Measurements from ENCODE around the gene MYOM3. TPM values are rescaled to one million over a fixed set of nuclear protein-coding genes. Genes with fewer than 3 reads are reported as not detected.

MYOM3 gene
- total and polyA plus RNA-seq, 4 experiments from 2014 or later = not detected

DNA sequence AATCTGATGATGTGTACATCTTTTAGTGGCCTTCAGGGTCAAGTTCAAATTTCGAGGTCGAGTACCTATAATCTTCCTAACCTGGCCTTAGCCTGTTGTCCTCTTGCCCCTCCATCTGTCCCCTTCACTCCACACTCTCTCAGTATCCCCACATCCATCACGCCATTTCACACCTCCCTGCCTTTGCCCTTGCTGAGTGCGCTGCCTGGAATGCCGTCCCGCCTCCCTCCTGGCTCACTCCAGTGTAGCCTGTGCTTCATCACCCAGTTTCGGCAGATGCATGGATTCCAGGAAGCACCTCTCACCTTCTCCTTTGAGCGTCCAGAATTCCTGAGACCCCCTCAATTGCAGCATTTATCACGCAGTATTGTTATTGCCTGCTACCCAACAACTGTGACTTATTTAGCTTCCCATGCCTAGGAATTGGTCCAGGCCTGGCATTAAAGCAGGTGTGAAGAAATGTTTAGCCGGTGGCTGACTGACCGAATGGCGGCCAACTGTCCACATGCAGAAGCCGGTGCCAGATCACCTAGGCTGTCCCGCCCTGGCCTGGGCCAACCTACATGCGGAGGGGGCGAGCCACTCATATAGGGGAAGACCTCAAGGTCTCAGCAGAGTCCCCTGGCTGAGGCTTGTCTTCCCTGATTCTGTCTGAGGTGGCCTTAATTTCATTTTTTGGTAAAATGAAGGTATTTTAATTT is 34.5 kb downstream of the MYOM3 start:
- intact Hi-C loops (cut with micrococcal nuclease) = no loop called here
- Histone ChIP-seq H3K4me3 (ENCODE audit: low read length in 2 of 2) (no peak overlapping the region), H3K27me3 (ENCODE audit: insufficient read depth, low read length) (no peaks in the 10 kb centered on the region), H3K9me3 (ENCODE audit: control insufficient read depth in 1 of 2, low read length in 2 of 2) (no peaks in the 10 kb centered on the region), H3K4me1 (ENCODE audit: insufficient read depth, low read length) (no peaks in the 10 kb centered on the region), H3K36me3 (ENCODE audit: insufficient read depth, low read length) (no peaks in the 10 kb centered on the region), H3K27ac (ENCODE audit: low read depth, low read length) (no peak overlapping the region)
- H3K4me1 Mint-ChIP-seq = no peaks in the 10 kb centered on the region
- CTCF ChIA-PET (ENCODE audit: partially characterized antibody) = no interaction called here
- no peak overlapping the region for H3K4me3 Mint-ChIP-seq
- H3K36me3 Mint-ChIP-seq = no peaks in the 10 kb centered on the region
- no peak overlapping the region for H3K27ac Mint-ChIP-seq
- POLR2A ChIA-PET (ENCODE audit: partially characterized antibody) = no interaction called here
- H3K27me3 Mint-ChIP-seq = peaks cover 0 to 4% of the 10 kb centered on the region in 2 donors
- DNase-seq = no peak
- no peaks in the 10 kb centered on the region for H3K9me3 Mint-ChIP-seq

DNA sequence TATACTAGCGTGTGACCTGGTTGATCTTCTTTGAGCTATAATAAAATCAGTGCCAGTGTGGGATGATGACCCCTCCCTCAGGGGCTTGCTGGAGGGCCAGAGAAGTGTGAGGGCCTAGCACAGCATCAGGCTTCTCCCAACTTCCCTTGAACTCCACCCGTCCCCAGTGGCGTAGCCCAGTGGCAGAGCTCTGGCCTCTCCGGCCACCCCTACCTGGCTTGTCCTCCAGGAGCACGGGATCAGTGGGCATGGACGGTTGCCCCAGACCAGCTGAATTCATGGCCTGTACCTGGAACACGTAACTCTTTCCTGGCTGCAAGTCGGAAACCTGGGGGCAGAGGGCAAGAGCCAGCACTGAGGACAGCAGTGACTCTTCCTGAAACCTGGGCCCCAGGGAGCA is 36.0 kb downstream of the MYOM3 start:
- ChIA-PET POLR2A (ENCODE audit: partially characterized antibody) (no interaction called here), CTCF (ENCODE audit: partially characterized antibody) (no interaction called here)
- H3K9me3 Mint-ChIP-seq = no peaks in the 10 kb centered on the region
- peaks cover 0 to 1% (median under 1%) of the 10 kb centered on the region in 4 donors for H3K4me1 Mint-ChIP-seq
- no peak overlapping the region for H3K4me3 ChIP-seq (ENCODE audit: low read length in 2 of 2)
- H3K4me3 Mint-ChIP-seq = no peak overlapping the region
- no peaks in the 10 kb centered on the region for H3K9me3 ChIP-seq (ENCODE audit: control insufficient read depth in 1 of 2, low read length in 2 of 2)
- intact Hi-C loops (cut with micrococcal nuclease) = no loop called here
- H3K27me3 ChIP-seq (ENCODE audit: insufficient read depth, low read length) = no peaks in the 10 kb centered on the region
- H3K27me3 Mint-ChIP-seq = peaks cover under 1 to 4% of the 10 kb centered on the region in 2 donors
- DNase-seq = no peak
- no peak overlapping the region for H3K27ac ChIP-seq (ENCODE audit: low read depth, low read length)
- no peaks in the 10 kb centered on the region for H3K4me1 ChIP-seq (ENCODE audit: insufficient read depth, low read length)
- H3K36me3 Mint-ChIP-seq = no peaks in the 10 kb centered on the region
- H3K27ac Mint-ChIP-seq = no peak overlapping the region
- no peaks in the 10 kb centered on the region for H3K36me3 ChIP-seq (ENCODE audit: insufficient read depth, low read length)

DNA sequence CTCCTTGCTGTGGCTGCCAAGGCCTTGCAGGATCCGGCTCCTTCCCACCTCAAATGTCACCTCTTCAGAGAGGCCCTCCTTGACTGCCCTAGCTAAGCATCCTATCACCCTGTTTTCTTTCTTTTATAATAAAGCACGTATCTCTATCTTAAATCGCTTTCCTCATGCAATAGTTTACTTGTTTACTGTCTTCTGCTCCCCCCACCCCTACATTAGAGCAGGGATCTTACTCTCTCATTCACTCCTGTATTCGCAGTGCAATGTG is 36.4 kb downstream of the MYOM3 start:
- Mint-ChIP-seq H3K27me3 (peaks cover 3 to 4% of the 10 kb centered on the region in 2 donors), H3K9me3 (no peaks in the 10 kb centered on the region), H3K4me1 (peaks cover 0 to 5% (median 3%) of the 10 kb centered on the region in 4 donors), H3K4me3 (no peak overlapping the region), H3K27ac (no peak overlapping the region), H3K36me3 (no peaks in the 10 kb centered on the region)
- no peak for DNase-seq
- H3K4me1 ChIP-seq (ENCODE audit: insufficient read depth, low read length) = no peaks in the 10 kb centered on the region
- intact Hi-C loops (cut with micrococcal nuclease) = no loop called here
- H3K27ac ChIP-seq (ENCODE audit: low read depth, low read length) = no peak overlapping the region
- CTCF ChIA-PET (ENCODE audit: partially characterized antibody) = no interaction called here
- no peak overlapping the region for H3K4me3 ChIP-seq (ENCODE audit: low read length in 2 of 2)
- POLR2A ChIA-PET (ENCODE audit: partially characterized antibody) = no interaction called here
- no peaks in the 10 kb centered on the region for H3K36me3 ChIP-seq (ENCODE audit: insufficient read depth, low read length)
- no peaks in the 10 kb centered on the region for H3K27me3 ChIP-seq (ENCODE audit: insufficient read depth, low read length)
- H3K9me3 ChIP-seq (ENCODE audit: control insufficient read depth in 1 of 2, low read length in 2 of 2) = no peaks in the 10 kb centered on the region

DNA sequence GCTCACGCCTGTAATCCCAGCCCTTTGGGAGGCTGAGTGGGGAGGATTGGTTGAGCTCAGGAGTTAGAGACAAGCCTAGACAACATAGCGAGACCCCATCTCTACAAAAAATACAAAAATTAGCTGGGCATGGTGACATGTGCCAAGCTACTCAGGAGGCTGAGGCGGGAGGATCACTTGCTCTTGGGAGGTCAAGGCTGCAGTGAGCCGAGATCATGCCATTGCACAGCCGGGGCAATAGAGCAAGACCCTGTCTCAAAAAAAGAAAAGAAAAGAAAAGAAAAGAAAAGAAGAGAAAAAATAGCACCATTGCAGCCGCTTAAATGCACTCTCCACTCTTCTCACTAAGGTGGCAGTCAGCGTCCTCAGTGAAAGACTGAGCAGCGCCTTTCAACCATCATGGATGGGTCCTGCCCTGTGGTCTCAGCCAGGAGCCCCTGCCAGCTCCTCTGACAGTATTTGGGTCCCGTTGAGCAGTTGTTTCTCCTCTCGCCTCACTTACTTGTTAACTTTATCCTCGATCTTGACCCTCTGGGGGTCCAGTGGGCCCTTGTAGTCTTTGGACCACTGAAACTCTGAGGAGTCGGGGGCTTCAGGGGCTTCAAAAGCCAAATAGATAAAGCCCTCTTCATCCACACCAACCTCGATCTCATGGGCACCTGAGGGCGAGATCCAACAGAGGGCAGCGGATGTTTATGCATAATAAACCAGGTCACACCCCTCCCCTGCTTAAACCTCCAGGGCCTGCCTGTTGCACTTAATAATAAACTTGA is 36.9 kb downstream of the MYOM3 start:
- no peak for DNase-seq
- intact Hi-C loops (cut with micrococcal nuclease) = no loop called here
- peaks cover 0 to 5% (median 3%) of the 10 kb centered on the region in 4 donors for H3K4me1 Mint-ChIP-seq
- peaks cover 1 to 3% of the 10 kb centered on the region in 2 donors for H3K27me3 Mint-ChIP-seq
- H3K9me3 Mint-ChIP-seq = no peaks in the 10 kb centered on the region
- H3K4me1 ChIP-seq (ENCODE audit: insufficient read depth, low read length) = no peaks in the 10 kb centered on the region
- H3K9me3 ChIP-seq (ENCODE audit: control insufficient read depth in 1 of 2, low read length in 2 of 2) = no peaks in the 10 kb centered on the region
- ChIA-PET POLR2A (ENCODE audit: partially characterized antibody) (no interaction called here), CTCF (ENCODE audit: partially characterized antibody) (no interaction called here)
- no peak overlapping the region for H3K27ac Mint-ChIP-seq
- H3K36me3 ChIP-seq (ENCODE audit: insufficient read depth, low read length) = no peaks in the 10 kb centered on the region
- no peak overlapping the region for H3K4me3 Mint-ChIP-seq
- H3K4me3 ChIP-seq (ENCODE audit: low read length in 2 of 2) = no peak overlapping the region
- no peak overlapping the region for H3K27ac ChIP-seq (ENCODE audit: low read depth, low read length)
- H3K27me3 ChIP-seq (ENCODE audit: insufficient read depth, low read length) = no peaks in the 10 kb centered on the region
- no peaks in the 10 kb centered on the region for H3K36me3 Mint-ChIP-seq

DNA sequence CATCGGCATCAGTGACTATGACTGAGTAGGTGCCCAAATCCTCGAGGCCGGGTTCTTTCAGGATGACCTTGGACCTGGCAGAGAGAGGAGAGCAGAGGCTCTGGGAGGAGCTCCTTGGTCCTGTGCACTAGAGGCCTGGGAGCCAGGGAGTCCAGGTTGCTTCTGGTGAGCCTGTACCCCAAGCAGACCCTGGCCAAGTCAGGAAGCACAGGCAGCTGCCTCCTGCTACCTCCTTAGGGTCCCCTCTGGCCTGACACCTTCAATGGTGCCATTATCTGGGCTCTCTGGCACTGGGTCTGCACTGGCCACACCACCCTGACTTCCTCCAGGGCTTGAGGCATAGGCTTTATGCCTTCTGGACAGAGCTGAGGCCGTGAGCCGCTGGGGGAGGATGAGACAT is 37.7 kb downstream of the MYOM3 start:
- Mint-ChIP-seq H3K4me1 (peaks cover 0 to 5% (median 3%) of the 10 kb centered on the region in 4 donors), H3K36me3 (no peaks in the 10 kb centered on the region), H3K4me3 (no peak overlapping the region), H3K27me3 (peaks cover 1 to 3% of the 10 kb centered on the region in 2 donors), H3K9me3 (no peaks in the 10 kb centered on the region), H3K27ac (no peak overlapping the region)
- Histone ChIP-seq H3K4me3 (ENCODE audit: low read length in 2 of 2) (no peak overlapping the region), H3K36me3 (ENCODE audit: insufficient read depth, low read length) (no peaks in the 10 kb centered on the region), H3K4me1 (ENCODE audit: insufficient read depth, low read length) (no peaks in the 10 kb centered on the region), H3K27me3 (ENCODE audit: insufficient read depth, low read length) (no peaks in the 10 kb centered on the region), H3K27ac (ENCODE audit: low read depth, low read length) (no peak overlapping the region), H3K9me3 (ENCODE audit: control insufficient read depth in 1 of 2, low read length in 2 of 2) (no peaks in the 10 kb centered on the region)
- ChIA-PET POLR2A (ENCODE audit: partially characterized antibody) (no interaction called here), CTCF (ENCODE audit: partially characterized antibody) (no interaction called here)
- intact Hi-C loops (cut with micrococcal nuclease) = no loop called here
- no peak for DNase-seq

DNA sequence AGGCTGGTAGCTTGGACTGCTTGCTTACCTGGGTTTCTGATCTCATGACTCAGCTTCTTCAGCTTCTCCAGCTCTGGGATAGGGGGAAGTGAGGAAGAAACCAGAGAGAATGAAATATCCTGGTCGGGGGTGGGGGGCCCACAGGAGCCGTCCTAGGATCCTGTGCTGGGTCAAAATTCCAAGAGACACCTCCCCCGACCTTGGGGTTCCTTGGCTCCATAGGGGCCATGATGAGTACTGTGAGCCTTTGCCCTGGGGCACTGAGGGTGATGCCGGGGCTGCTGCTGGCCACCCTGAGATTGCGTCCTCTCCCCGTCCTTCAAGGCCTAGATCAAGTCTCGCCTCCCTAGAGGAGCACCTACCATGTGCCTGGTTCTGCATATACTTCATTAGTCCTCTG is 40.0 kb downstream of the MYOM3 start:
- Mint-ChIP-seq H3K27me3 (peaks cover 1 to 5% of the 10 kb centered on the region in 2 donors), H3K36me3 (no peaks in the 10 kb centered on the region), H3K4me1 (peaks cover 0 to 5% (median 4%) of the 10 kb centered on the region in 4 donors), H3K4me3 (peak overlapping the region in 1 of 8 donors; percentile 15), H3K27ac (no peak overlapping the region), H3K9me3 (no peaks in the 10 kb centered on the region)
- POLR2A ChIA-PET (ENCODE audit: partially characterized antibody) = no interaction called here
- DNase-seq = no peak
- Histone ChIP-seq H3K27ac (ENCODE audit: low read depth, low read length) (no peak overlapping the region), H3K9me3 (ENCODE audit: control insufficient read depth in 1 of 2, low read length in 2 of 2) (no peaks in the 10 kb centered on the region), H3K4me1 (ENCODE audit: insufficient read depth, low read length) (no peaks in the 10 kb centered on the region), H3K4me3 (ENCODE audit: low read length in 2 of 2) (no peak overlapping the region), H3K36me3 (ENCODE audit: insufficient read depth, low read length) (no peaks in the 10 kb centered on the region), H3K27me3 (ENCODE audit: insufficient read depth, low read length) (no peaks in the 10 kb centered on the region)
- intact Hi-C loops (cut with micrococcal nuclease) = no loop called here
- CTCF ChIA-PET (ENCODE audit: partially characterized antibody) = interaction anchor here (0.7 to 2.8 kb wide), 6 partner anchors 10 to 321 kb away, joined by 3 to 10 read pairs (median 4); no protein-coding TSS in a partner anchor

DNA sequence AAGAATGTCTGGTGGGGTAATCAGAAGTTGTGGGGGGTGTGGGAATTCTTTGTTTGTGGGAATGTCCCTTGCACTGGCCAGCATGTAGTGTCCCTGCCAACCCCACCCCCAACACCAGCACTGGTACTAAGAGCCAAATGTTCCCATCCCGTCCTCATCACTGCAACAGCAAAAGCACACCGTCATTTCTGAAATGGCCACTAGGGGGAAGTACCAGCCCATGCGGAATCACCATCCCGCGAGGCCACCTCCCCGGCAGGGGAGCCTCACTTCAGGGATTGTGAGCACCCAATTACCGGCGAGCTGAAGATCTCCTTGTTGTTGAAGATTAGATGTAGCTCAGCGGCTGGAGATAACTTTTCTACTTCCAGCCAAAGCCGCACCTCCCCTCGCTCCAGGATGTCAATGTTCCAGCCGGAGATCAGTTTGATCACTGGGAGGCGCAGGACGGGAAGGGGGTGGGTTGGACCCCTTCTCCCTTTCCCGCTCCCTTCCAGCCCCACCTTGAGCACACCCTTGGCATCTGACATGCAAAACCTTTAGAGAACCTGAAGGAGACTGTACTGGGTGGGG is 41.0 kb downstream of the MYOM3 start:
- Histone ChIP-seq H3K36me3 (ENCODE audit: insufficient read depth, low read length) (no peaks in the 10 kb centered on the region), H3K4me3 (ENCODE audit: low read length in 2 of 2) (no peak overlapping the region), H3K27me3 (ENCODE audit: insufficient read depth, low read length) (no peaks in the 10 kb centered on the region), H3K4me1 (ENCODE audit: insufficient read depth, low read length) (no peaks in the 10 kb centered on the region), H3K9me3 (ENCODE audit: control insufficient read depth in 1 of 2, low read length in 2 of 2) (no peaks in the 10 kb centered on the region), H3K27ac (ENCODE audit: low read depth, low read length) (no peak overlapping the region)
- ChIA-PET POLR2A (ENCODE audit: partially characterized antibody) (no interaction called here), CTCF (ENCODE audit: partially characterized antibody) (interaction anchor here (0.6 to 2.8 kb wide), 9 partner anchors 11 to 623 kb away, joined by 3 to 10 read pairs (median 4); no protein-coding TSS in a partner anchor)
- no peak overlapping the region for H3K4me3 Mint-ChIP-seq
- no peaks in the 10 kb centered on the region for H3K9me3 Mint-ChIP-seq
- intact Hi-C loops (cut with micrococcal nuclease) = no loop called here
- H3K27me3 Mint-ChIP-seq = peaks cover 1 to 5% of the 10 kb centered on the region in 2 donors
- DNase-seq = peak; percentile 56 to 72 (median 63)
- no peak overlapping the region for H3K27ac Mint-ChIP-seq
- H3K4me1 Mint-ChIP-seq = peaks cover 0 to 5% (median 4%) of the 10 kb centered on the region in 4 donors
- H3K36me3 Mint-ChIP-seq = no peaks in the 10 kb centered on the region

All from CD4-positive, alpha-beta memory T cell (primary cell).